GM23338 (cell line): ENCODE measurements around the gene RAN. TPM values are rescaled to one million over a fixed set of nuclear protein-coding genes. Genes with fewer than 3 reads are reported as not detected.

Source experiments
- ATAC-seq: fragments of 200-7000 bp; cut with Tn5 transposase; 3 replicates; pipeline ENCODE4 v1.9.1; 2020
- DNase-seq: peaks from one replicate; pipeline ENCODE4 v3.0.0-alpha.2; 2015; ENCODE audit warnings: low spot score
- H2AFZ ChIP-seq: fragments of 200-600 bp; sonication (generic); 2 replicates; pipeline ENCODE4 v1.8.0; 2016; ENCODE audit warnings: antibody characterized with exemption, mild to moderate bottlenecking, moderate library complexity
- H3F3A ChIP-seq: fragments of 200-600 bp; sonication (generic); replicated peaks from 2 replicates; pipeline ENCODE4 v1.8.0; 2017; ENCODE audit warnings: antibody characterized with exemption, mixed run types, low read depth
- H3K27ac ChIP-seq: fragments of 200-600 bp; sonication (generic); 2 replicates; pipeline ENCODE4 v1.6.1; 2016; ENCODE audit warnings: low read depth
- H3K27me3 ChIP-seq: fragments of 200-600 bp; sonication (generic); 2 replicates; pipeline ENCODE4 v1.8.0; 2016; ENCODE audit warnings: mild to moderate bottlenecking, mixed run types, moderate library complexity; ENCODE audit not compliant: insufficient read depth
- H3K36me3 ChIP-seq: fragments of 200-600 bp; sonication (generic); 2 replicates; pipeline ENCODE4 v1.8.0; 2016; ENCODE audit warnings: mild to moderate bottlenecking; ENCODE audit not compliant: insufficient read depth
- H3K4me1 ChIP-seq: fragments of 200-600 bp; sonication (generic); 2 replicates; pipeline ENCODE4 v1.8.0; 2016; ENCODE audit warnings: mild to moderate bottlenecking, moderate library complexity; ENCODE audit not compliant: insufficient read depth
- H3K4me2 ChIP-seq: fragments of 200-600 bp; sonication (generic); 2 replicates; pipeline ENCODE4 v1.7.1; 2017; ENCODE audit warnings: mixed run types
- H3K4me3 ChIP-seq: fragments of 200-600 bp; sonication (generic); 2 replicates; pipeline ENCODE4 v1.6.1; 2016; ENCODE audit warnings: mixed run types
- H3K79me2 ChIP-seq: fragments of 200-600 bp; sonication (generic); replicated peaks from 2 replicates; pipeline ENCODE4 v1.8.0; 2017; ENCODE audit warnings: mild to moderate bottlenecking; ENCODE audit not compliant: insufficient read depth
- H3K9me2 ChIP-seq: fragments of 200-600 bp; sonication (generic); 2 replicates; pipeline ENCODE4 v1.8.0; 2017; ENCODE audit not compliant: insufficient read depth
- H4K20me1 ChIP-seq: fragments of 200-600 bp; sonication (generic); replicated peaks from 2 replicates; pipeline ENCODE4 v1.8.0; 2017; ENCODE audit warnings: mild to moderate bottlenecking; ENCODE audit not compliant: insufficient read depth
- H3K27ac Mint-ChIP-seq: 2 replicates; pipeline ENCODE4 v1.8.0; 2020; ENCODE audit warnings: inconsistent platforms, mild to moderate bottlenecking, moderate library complexity, mixed read lengths
- H3K27me3 Mint-ChIP-seq: 3 replicates; pipeline ENCODE4 v1.8.0; 2022; ENCODE audit warnings: low read depth, mild to moderate bottlenecking, moderate library complexity, mixed read lengths, inconsistent platforms; ENCODE audit not compliant: insufficient read depth, poor library complexity
- H3K36me3 Mint-ChIP-seq: 3 replicates; pipeline ENCODE4 v1.8.0; 2021; ENCODE audit warnings: low read depth, mild to moderate bottlenecking, inconsistent platforms, moderate library complexity, mixed read lengths
- H3K4me1 Mint-ChIP-seq: 3 replicates; pipeline ENCODE4 v1.8.0; 2020; ENCODE audit warnings: mild to moderate bottlenecking, inconsistent platforms, mixed read lengths
- H3K4me3 Mint-ChIP-seq: 3 replicates; pipeline ENCODE4 v1.8.0; 2021; ENCODE audit warnings: moderate library complexity, mild to moderate bottlenecking, inconsistent platforms, mixed read lengths
- H3K9me3 Mint-ChIP-seq: 3 replicates; pipeline ENCODE4 v1.8.0; 2020; ENCODE audit warnings: moderate library complexity, mild to moderate bottlenecking, inconsistent platforms, mixed read lengths
- CREB1 ChIP-seq: fragments of 250-450 bp; sonication (Bioruptor Pico); IDR thresholded peaks from 2 replicates; pipeline ENCODE4 v1.5.0; 2020; ENCODE audit warnings: low read depth, mild to moderate bottlenecking, moderate library complexity
- EZH2 ChIP-seq: fragments of 200-600 bp; sonication (generic); IDR thresholded peaks from one replicate; pipeline ENCODE4 v1.8.0; 2017; ENCODE audit warnings: antibody characterized with exemption, mild to moderate bottlenecking, low read depth; ENCODE audit not compliant: unreplicated experiment
- EZH2phosphoT487 ChIP-seq: fragments of 200-600 bp; sonication (generic); IDR thresholded peaks from one replicate; pipeline ENCODE4 v1.8.1; 2018; ENCODE audit warnings: antibody characterized with exemption; ENCODE audit not compliant: unreplicated experiment
- JUNB ChIP-seq: IDR thresholded peaks from one replicate; pipeline ENCODE4 v1.6.1; 2016; ENCODE audit warnings: antibody characterized with exemption; ENCODE audit not compliant: unreplicated experiment
- NANOG ChIP-seq: IDR thresholded peaks from 2 replicates; pipeline ENCODE4 v1.6.1; 2016; ENCODE audit warnings: antibody characterized with exemption, borderline replicate concordance
- POLR2AphosphoS5 ChIP-seq: IDR thresholded peaks from 2 replicates; pipeline ENCODE4 v1.6.1; 2016; ENCODE audit warnings: antibody characterized with exemption, low read depth
- STAT1 ChIP-seq: IDR thresholded peaks from one replicate; pipeline ENCODE4 v1.6.1; 2016; ENCODE audit warnings: antibody characterized with exemption; ENCODE audit not compliant: unreplicated experiment
- ZNF114 ChIP-seq: fragments of 250-450 bp; sonication (Bioruptor Pico); IDR thresholded peaks from 2 replicates; pipeline ENCODE4 v1.5.0; 2020; ENCODE audit warnings: mild to moderate bottlenecking, moderate library complexity
- ZNF331 ChIP-seq: fragments of 250-450 bp; sonication (Bioruptor Pico); IDR thresholded peaks from 2 replicates; pipeline ENCODE4 v1.5.0; 2020; ENCODE audit warnings: low read depth, mild to moderate bottlenecking, moderate library complexity
- polyA plus RNA-seq: library from polyadenylated mRNA; unstranded; fragments of >200 nt; fragmentation: Nextera tagmentation; extraction: Ambion mirVana; gene quantifications from 2 replicates; pipeline ENCODE4 v1.2.1, GENCODE V29; 2016
- total RNA-seq: library from RNA; depleted of rRNA; stranded (reverse); fragments of >200 nt; shearing (Covaris generic); gene quantifications from 2 replicates; pipeline ENCODE4 v1.2.3, GENCODE V29; 2014
- TF ChIP-seq, protein P1 (sequence below): IDR thresholded peaks from 2 replicates; pipeline ENCODE4 v1.6.1; 2016; ENCODE audit warnings: antibody characterized with exemption
- TF ChIP-seq, protein P2 (sequence below), 2 experiments: fragments of 200-600 bp in 1 of 2; sonication (generic) in 1 of 2; conservative IDR thresholded peaks; 2 replicates each; pipeline versions ENCODE4 v1.5.1 to v1.6.1; 2016 to 2017; ENCODE audit warnings: antibody characterized with exemption in 2 of 2, low read depth in 2 of 2, mild to moderate bottlenecking in 2 of 2, moderate library complexity in 1 of 2
- TF ChIP-seq, protein P3 (sequence below): fragments of 250-450 bp; sonication (Bioruptor Pico); IDR thresholded peaks from 2 replicates; pipeline ENCODE4 v1.5.0; 2020; ENCODE audit warnings: mild to moderate bottlenecking, moderate library complexity
- TF ChIP-seq, protein P4 (sequence below): IDR thresholded peaks from one replicate; pipeline ENCODE4 v1.6.1; 2018; ENCODE audit warnings: antibody characterized with exemption; ENCODE audit not compliant: unreplicated experiment

RAN gene
- total and polyA plus RNA-seq, 2 experiments from 2014 or later = 976 to 2,289 TPM

DNA sequence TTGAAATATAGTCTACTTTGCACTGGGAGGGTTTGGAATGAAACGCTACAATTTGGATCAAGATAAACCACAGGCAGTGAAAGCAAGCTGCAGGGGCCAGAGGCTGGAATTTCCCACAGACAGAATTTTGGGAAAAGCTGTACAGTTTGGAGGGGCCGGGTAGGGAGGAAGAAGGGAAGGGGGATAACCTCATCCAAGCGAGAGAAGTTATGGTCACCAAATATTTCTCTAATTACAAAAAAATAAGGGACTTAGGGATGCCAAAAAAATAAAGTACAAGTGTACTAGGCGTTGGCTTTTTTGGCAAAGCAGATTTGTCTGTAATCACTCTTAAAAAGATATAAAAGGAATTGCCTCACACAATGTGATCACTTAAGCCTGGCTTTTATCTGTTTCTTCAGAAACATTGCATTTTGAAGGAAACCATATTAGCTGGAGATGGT, 50.7 kb downstream of the RAN start:
- DNase-seq = no peak
- TF ChIP-seq ZNF114 (no peak), CREB1 (CRISPR knock-in tag) (no peak), NANOG (no peak), EZH2phosphoT487 (no peak), STAT1 (no peak), POLR2AphosphoS5 (no peak), ZNF331 (CRISPR knock-in tag) (no peak), EZH2 (no peak), JUNB (no peak)
- TF ChIP-seq, protein P1, sequence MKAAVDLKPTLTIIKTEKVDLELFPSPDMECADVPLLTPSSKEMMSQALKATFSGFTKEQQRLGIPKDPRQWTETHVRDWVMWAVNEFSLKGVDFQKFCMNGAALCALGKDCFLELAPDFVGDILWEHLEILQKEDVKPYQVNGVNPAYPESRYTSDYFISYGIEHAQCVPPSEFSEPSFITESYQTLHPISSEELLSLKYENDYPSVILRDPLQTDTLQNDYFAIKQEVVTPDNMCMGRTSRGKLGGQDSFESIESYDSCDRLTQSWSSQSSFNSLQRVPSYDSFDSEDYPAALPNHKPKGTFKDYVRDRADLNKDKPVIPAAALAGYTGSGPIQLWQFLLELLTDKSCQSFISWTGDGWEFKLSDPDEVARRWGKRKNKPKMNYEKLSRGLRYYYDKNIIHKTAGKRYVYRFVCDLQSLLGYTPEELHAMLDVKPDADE = no peak
- TF ChIP-seq, protein P2, sequence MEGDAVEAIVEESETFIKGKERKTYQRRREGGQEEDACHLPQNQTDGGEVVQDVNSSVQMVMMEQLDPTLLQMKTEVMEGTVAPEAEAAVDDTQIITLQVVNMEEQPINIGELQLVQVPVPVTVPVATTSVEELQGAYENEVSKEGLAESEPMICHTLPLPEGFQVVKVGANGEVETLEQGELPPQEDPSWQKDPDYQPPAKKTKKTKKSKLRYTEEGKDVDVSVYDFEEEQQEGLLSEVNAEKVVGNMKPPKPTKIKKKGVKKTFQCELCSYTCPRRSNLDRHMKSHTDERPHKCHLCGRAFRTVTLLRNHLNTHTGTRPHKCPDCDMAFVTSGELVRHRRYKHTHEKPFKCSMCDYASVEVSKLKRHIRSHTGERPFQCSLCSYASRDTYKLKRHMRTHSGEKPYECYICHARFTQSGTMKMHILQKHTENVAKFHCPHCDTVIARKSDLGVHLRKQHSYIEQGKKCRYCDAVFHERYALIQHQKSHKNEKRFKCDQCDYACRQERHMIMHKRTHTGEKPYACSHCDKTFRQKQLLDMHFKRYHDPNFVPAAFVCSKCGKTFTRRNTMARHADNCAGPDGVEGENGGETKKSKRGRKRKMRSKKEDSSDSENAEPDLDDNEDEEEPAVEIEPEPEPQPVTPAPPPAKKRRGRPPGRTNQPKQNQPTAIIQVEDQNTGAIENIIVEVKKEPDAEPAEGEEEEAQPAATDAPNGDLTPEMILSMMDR (conservative IDR thresholded peaks at IDR 0.05; ENCODE audit: low read depth in 2 of 2) = no peak
- TF ChIP-seq, protein P3, sequence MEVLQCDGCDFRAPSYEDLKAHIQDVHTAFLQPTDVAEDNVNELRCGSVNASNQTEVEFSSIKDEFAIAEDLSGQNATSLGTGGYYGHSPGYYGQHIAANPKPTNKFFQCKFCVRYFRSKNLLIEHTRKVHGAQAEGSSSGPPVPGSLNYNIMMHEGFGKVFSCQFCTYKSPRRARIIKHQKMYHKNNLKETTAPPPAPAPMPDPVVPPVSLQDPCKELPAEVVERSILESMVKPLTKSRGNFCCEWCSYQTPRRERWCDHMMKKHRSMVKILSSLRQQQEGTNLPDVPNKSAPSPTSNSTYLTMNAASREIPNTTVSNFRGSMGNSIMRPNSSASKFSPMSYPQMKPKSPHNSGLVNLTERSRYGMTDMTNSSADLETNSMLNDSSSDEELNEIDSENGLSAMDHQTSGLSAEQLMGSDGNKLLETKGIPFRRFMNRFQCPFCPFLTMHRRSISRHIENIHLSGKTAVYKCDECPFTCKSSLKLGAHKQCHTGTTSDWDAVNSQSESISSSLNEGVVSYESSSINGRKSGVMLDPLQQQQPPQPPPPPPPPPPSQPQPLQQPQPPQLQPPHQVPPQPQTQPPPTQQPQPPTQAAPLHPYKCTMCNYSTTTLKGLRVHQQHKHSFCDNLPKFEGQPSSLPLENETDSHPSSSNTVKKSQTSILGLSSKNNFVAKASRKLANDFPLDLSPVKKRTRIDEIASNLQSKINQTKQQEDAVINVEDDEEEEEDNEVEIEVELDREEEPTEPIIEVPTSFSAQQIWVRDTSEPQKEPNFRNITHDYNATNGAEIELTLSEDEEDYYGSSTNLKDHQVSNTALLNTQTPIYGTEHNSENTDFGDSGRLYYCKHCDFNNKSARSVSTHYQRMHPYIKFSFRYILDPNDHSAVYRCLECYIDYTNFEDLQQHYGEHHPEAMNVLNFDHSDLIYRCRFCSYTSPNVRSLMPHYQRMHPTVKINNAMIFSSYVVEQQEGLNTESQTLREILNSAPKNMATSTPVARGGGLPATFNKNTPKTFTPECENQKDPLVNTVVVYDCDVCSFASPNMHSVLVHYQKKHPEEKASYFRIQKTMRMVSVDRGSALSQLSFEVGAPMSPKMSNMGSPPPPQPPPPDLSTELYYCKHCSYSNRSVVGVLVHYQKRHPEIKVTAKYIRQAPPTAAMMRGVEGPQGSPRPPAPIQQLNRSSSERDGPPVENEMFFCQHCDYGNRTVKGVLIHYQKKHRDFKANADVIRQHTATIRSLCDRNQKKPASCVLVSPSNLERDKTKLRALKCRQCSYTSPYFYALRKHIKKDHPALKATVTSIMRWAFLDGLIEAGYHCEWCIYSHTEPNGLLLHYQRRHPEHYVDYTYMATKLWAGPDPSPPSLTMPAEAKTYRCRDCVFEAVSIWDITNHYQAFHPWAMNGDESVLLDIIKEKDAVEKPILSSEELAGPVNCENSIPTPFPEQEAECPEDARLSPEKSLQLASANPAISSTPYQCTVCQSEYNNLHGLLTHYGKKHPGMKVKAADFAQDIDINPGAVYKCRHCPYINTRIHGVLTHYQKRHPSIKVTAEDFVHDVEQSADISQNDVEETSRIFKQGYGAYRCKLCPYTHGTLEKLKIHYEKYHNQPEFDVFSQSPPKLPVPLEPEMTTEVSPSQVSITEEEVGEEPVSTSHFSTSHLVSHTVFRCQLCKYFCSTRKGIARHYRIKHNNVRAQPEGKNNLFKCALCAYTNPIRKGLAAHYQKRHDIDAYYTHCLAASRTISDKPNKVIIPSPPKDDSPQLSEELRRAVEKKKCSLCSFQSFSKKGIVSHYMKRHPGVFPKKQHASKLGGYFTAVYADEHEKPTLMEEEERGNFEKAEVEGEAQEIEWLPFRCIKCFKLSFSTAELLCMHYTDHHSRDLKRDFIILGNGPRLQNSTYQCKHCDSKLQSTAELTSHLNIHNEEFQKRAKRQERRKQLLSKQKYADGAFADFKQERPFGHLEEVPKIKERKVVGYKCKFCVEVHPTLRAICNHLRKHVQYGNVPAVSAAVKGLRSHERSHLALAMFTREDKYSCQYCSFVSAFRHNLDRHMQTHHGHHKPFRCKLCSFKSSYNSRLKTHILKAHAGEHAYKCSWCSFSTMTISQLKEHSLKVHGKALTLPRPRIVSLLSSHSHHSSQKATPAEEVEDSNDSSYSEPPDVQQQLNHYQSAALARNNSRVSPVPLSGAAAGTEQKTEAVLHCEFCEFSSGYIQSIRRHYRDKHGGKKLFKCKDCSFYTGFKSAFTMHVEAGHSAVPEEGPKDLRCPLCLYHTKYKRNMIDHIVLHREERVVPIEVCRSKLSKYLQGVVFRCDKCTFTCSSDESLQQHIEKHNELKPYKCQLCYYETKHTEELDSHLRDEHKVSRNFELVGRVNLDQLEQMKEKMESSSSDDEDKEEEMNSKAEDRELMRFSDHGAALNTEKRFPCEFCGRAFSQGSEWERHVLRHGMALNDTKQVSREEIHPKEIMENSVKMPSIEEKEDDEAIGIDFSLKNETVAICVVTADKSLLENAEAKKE (CRISPR knock-in tag) = no peak
- TF ChIP-seq, protein P4, sequence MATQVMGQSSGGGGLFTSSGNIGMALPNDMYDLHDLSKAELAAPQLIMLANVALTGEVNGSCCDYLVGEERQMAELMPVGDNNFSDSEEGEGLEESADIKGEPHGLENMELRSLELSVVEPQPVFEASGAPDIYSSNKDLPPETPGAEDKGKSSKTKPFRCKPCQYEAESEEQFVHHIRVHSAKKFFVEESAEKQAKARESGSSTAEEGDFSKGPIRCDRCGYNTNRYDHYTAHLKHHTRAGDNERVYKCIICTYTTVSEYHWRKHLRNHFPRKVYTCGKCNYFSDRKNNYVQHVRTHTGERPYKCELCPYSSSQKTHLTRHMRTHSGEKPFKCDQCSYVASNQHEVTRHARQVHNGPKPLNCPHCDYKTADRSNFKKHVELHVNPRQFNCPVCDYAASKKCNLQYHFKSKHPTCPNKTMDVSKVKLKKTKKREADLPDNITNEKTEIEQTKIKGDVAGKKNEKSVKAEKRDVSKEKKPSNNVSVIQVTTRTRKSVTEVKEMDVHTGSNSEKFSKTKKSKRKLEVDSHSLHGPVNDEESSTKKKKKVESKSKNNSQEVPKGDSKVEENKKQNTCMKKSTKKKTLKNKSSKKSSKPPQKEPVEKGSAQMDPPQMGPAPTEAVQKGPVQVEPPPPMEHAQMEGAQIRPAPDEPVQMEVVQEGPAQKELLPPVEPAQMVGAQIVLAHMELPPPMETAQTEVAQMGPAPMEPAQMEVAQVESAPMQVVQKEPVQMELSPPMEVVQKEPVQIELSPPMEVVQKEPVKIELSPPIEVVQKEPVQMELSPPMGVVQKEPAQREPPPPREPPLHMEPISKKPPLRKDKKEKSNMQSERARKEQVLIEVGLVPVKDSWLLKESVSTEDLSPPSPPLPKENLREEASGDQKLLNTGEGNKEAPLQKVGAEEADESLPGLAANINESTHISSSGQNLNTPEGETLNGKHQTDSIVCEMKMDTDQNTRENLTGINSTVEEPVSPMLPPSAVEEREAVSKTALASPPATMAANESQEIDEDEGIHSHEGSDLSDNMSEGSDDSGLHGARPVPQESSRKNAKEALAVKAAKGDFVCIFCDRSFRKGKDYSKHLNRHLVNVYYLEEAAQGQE = no peak
- no peak overlapping the region for H3K4me3 ChIP-seq
- no peaks in the 10 kb centered on the region for H3K36me3 ChIP-seq
- H3K36me3 Mint-ChIP-seq = no peaks in the 10 kb centered on the region; the same call in 2 of the 3 replicates
- H3K27ac ChIP-seq = no peak overlapping the region
- ATAC-seq = no peak
- H3K4me3 Mint-ChIP-seq = no peak overlapping the region
- H3K4me2 ChIP-seq = no peak overlapping the region
- no peaks in the 10 kb centered on the region for H3K4me1 ChIP-seq
- H3K9me2 ChIP-seq = no peaks in the 10 kb centered on the region
- H3K27me3 Mint-ChIP-seq = peaks cover 7% of the 10 kb centered on the region
- H3K9me3 Mint-ChIP-seq = no peaks in the 10 kb centered on the region
- H2AFZ ChIP-seq = no peak overlapping the region
- H3K27ac Mint-ChIP-seq = no peak overlapping the region
- H4K20me1 ChIP-seq = no peaks in the 10 kb centered on the region
- no peaks in the 10 kb centered on the region for H3K27me3 ChIP-seq
- H3K4me1 Mint-ChIP-seq = no peaks in the 10 kb centered on the region
- no peaks in the 10 kb centered on the region for H3K79me2 ChIP-seq
- no peaks in the 10 kb centered on the region for H3F3A ChIP-seq
